ENCODE results near the gene PLCXD1.
"Not testable (repeated sequence)": the region's sequence is repeated elsewhere in the genome, so short reads cannot be mapped to it uniquely, and the experiment has no call there.

PLCXD1 gene

GRCh38 chrX:281166-281999 lies at the start of gene PLCXD1:
Gene PLCXD1 (plus strand): TSS chrX:281381. CDS start chrX:284188, 2,807 bp downstream.
- DNase-seq: no peak

GRCh38 chrX:231637-232277 lies 49.4 kb upstream of the PLCXD1 start:
- DNase-seq: not testable (repeated sequence)

GRCh38 chrX:232278-232655 lies 48.9 kb upstream of the PLCXD1 start:
- not testable (repeated sequence) for DNase-seq

- DNase-seq: not testable (repeated sequence)
Observed at GRCh38 chrX:236201-236600, 45.0 kb upstream of the PLCXD1 start.

GRCh38 chrX:250965-251364 lies 30.2 kb upstream of the PLCXD1 start:
- no peak for DNase-seq

GRCh38 chrX:251396-252243 lies 29.6 kb upstream of the PLCXD1 start:
- not testable (repeated sequence) for DNase-seq

GRCh38 chrX:252244-252956 lies 28.8 kb upstream of the PLCXD1 start:
- no peak for DNase-seq

- DNase-seq: no peak
Observed at GRCh38 chrX:252957-253291, 28.3 kb upstream of the PLCXD1 start.

GRCh38 chrX:253451-254297 lies 27.5 kb upstream of the PLCXD1 start:
- no peak for DNase-seq

- DNase-seq: no peak
Observed at GRCh38 chrX:254630-255215, 26.5 kb upstream of the PLCXD1 start.

- DNase-seq: no peak
Observed at GRCh38 chrX:255923-256331, 25.3 kb upstream of the PLCXD1 start.

GRCh38 chrX:257054-257453 lies 24.1 kb upstream of the PLCXD1 start:
- DNase-seq: not testable (repeated sequence)

- DNase-seq: no peak
Observed at GRCh38 chrX:257681-258289, 23.4 kb upstream of the PLCXD1 start.

GRCh38 chrX:258291-259040 lies 22.7 kb upstream of the PLCXD1 start:
- DNase-seq: no peak

- no peak for DNase-seq
Observed at GRCh38 chrX:259692-260355, 21.4 kb upstream of the PLCXD1 start.

GRCh38 chrX:261167-261918 lies 19.8 kb upstream of the PLCXD1 start:
- DNase-seq: no peak

- no peak for DNase-seq
Observed at GRCh38 chrX:261919-262352, 19.2 kb upstream of the PLCXD1 start.

- no peak for DNase-seq
Observed at GRCh38 chrX:262381-262909, 18.7 kb upstream of the PLCXD1 start.

- DNase-seq: not testable (repeated sequence)
Observed at GRCh38 chrX:264006-264405, 17.2 kb upstream of the PLCXD1 start.
